ENCODE data around the gene GLT6D1.
A peak's percentile ranks its signal among the peaks of the same experiment; 100 is the strongest.

GLT6D1 gene

DNA sequence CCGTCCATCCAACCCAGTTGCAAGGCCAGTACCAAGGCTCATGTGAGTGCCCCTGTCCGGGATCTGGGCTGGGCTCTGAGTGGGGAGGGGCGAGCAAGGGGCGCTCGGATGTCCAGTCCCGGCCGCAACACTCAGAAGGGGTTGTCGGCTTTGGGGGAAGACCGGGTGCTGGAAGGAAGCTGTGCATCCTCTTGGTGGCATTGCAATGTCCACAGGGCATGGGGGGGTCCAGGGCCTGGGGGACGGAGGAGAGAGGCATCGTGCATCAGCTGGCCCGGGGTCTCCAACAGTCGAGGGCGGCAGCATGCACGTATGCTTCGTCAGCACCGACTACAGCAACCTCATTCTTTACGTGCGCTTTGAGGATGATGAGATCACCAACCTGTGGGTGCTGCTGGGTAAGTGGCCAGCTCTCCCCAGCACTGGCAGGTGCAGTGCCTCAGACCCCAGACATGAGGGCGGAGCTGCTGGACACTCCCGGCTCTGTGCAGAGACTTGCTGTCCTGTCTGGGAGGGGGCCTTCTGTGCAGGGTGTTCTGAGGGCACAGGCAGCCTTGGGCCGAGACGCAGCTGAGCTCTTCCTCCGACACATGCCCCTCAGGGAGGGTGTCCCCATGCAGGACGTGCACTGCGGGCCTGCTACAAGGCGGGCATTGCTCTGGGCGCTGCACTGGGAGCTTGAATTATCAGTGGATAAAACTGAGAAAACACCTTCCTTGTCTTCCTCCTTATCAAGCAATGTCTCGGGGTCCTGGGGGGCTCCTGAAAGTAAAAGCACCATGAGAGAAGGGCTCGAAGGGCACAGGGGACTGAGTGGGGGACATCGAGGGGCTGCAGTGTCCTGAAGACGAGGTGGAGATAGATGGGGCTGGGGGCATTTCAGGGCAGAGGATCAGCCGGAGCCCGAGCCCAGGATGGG lies 22.5 kb downstream of the GLT6D1 start:
- no peak for DNase-seq (ENCODE audit: low spot score)
- Histone ChIP-seq H3K4me3 (no peak overlapping the region), H3K27ac (no peak overlapping the region)
- TF ChIP-seq, protein P1, sequence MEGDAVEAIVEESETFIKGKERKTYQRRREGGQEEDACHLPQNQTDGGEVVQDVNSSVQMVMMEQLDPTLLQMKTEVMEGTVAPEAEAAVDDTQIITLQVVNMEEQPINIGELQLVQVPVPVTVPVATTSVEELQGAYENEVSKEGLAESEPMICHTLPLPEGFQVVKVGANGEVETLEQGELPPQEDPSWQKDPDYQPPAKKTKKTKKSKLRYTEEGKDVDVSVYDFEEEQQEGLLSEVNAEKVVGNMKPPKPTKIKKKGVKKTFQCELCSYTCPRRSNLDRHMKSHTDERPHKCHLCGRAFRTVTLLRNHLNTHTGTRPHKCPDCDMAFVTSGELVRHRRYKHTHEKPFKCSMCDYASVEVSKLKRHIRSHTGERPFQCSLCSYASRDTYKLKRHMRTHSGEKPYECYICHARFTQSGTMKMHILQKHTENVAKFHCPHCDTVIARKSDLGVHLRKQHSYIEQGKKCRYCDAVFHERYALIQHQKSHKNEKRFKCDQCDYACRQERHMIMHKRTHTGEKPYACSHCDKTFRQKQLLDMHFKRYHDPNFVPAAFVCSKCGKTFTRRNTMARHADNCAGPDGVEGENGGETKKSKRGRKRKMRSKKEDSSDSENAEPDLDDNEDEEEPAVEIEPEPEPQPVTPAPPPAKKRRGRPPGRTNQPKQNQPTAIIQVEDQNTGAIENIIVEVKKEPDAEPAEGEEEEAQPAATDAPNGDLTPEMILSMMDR (IDR thresholded peaks at IDR 0.05): no peak

DNA sequence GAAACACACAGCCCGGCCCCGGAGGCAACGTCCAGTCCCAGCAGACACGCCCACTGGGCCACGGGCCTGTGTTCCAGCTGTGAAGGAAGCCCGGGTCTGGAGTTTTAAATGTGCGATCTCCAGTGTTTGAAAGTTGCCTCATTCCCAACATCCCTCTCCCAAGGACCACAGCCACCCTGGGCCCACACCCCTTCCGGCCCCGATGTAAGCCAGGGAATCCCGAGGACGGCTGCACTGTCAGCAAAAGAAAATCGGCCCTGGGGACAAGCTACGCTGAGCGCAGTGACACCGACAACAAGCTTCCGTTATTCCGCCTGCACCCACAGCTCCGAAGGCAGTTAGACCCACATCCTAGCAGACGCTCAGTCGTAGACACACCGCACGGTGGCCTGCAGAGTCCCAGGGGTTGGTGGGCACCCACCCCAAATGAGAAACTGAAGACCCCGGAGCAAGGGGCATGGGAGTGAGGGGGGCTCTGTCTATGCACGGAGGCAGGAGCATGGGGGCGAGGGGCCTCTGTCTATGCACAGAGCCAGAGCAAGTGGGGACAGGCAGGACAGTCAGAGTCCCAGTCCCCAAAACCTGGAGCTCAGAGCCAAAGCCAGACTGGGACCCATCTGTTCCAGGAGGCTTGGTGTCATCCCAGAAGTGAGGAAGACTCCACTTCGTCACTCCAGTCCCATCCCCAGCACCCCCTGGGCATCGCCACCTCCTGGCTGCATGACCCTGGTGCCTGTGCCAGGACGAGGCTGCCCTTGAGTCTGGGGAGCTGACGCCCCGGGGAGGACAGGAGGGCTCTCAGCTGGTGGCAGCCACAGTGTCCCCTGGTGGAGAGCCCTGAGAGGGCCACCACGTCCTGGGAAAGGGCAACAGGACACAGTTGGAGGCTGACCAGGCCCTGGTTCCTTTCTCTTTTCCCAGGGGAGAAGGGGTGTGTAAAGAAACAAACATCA lies 23.4 kb downstream of the GLT6D1 start:
- TF ChIP-seq, protein P1 (IDR thresholded peaks at IDR 0.05): no peak
- Histone ChIP-seq H3K27ac (no peak overlapping the region), H3K4me3 (no peak overlapping the region)
- DNase-seq (ENCODE audit: low spot score): no peak

DNA sequence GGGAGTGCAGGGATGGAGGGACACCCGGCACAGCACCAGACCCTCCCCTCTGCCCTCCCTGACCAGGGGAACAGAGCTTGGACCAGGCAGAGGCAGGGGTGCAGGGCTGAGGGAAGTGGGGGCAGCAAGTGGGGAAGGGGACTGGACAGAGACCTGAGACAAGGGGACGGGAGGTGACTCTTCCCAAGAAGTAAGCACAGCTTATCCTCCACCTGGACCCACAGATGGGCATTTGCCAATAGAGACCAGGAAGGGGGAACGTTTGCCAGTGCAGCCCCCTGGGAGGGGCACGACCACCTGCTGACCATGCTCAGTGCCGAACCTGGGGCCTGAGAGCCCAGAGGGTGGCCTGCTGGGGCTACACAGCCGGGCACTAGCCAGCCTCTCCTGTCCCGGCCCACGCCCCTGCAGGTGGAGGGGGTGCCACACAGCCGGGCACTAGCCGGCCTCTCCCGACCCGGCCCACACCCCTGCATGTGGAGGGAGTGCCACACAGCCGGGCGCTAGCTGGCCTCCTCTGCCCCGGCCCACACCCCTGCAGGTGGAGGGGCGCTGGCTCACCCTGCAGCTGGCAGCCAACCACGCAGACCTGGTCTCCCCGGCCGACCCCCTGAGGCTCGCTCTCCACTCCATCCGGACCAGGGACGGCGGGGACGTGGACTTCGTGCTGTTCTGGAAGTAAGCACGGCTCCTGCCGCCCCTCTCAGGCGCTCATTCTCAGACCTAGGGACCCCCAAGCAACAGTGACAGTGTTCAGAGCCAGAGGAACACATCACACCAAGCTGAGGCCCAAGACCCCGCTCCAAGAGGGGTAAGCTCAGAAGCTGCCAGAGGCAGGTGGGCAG lies 24.3 kb downstream of the GLT6D1 start:
- DNase-seq (ENCODE audit: low spot score): peak; percentile 62
- no peak overlapping the region for H3K27ac ChIP-seq
- H3K4me3 ChIP-seq: no peak overlapping the region
- TF ChIP-seq, protein P1 (IDR thresholded peaks at IDR 0.05): no peak

DNA sequence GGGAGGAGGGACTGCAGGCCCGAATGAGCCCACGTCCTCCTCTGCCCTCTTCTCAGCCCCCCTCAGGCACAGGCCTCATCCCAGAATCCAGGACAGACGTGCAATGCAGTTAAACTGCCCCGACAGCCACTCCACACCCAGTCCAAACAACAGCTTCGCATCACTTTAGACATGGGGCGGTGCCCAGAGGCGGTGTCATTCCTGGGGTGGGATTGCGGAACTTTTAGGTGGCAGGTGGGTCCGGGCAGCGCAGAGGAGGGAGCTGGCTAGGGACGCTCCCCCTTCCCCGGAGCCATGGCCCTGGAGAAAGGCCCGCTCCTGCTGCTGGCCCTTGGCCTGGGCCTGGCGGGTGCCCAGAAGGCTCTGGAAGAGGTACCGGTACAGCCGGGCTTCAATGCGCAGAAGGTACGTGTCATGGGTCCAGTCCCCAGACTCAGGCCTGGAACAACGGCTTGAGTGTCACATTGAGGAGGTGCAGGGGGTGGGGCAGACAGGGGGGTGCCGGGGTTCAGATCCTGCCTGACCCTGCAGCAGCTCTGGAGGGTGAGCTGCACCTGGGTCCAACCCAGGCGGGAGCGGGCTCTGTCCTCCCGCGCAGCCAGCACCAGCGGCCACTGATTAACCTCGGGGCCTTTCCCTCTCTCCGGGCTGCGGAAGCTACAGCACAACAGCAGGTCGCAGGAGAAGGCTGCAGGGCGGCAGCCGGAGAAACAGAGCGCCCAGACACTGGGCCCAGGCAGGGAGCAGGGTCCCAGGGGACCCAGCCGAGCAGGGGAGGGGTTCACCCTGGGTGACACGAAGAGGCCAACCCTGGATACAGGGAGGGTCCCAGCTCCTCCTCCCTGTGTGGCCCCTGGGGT lies 25.2 kb downstream of the GLT6D1 start:
- DNase-seq (ENCODE audit: low spot score): no peak
- TF ChIP-seq, protein P1 (IDR thresholded peaks at IDR 0.05): no peak
- no peak overlapping the region for H3K4me3 ChIP-seq
- H3K27ac ChIP-seq: no peak overlapping the region

DNA sequence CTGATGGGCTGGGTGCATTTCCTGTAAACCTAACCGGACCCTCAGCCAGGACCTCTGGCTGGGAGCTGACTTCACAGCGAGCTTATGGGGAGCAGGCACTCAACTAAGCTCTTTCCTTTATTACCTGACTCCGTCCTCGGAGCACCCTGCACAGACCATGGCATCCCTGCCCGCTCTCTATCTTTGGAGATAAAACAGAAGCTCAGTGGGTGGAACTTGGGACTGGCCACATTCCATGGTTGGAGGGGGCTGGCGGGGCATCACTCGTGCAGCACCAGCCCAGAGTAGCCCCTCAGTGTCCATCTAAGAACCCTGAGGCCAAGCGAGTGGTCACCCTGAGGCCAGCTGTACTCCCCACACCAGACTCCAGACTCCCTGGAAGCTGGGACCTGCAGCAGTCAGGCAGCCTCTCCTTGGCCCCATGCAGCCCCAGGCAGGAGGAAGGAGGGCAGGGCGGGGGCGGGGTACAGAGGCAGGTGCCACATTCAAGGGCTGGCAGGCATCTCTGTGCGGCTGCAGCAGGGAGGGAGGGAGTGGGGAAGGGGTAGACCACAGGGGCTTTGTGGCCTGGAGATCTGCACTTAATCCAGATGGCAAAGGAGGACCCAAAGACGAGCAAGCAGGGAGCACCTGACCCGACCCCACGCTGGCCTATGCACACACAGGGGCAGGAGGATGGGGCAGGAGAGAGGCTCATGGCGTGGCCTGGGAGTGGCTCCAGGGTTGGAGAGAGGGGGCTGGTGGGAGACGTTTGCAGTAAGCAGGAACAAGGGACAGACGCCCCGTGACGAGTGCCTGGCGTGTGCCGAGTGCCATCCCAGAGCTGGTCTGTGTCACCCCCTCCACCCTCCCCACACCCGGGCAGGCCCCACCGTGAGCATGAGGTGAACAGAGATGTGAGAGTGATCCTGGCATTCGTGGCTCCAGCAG lies 26.1 kb downstream of the GLT6D1 start:
- TF ChIP-seq, protein P1 (IDR thresholded peaks at IDR 0.05): no peak
- no peak for DNase-seq (ENCODE audit: low spot score)
- Histone ChIP-seq H3K4me3 (no peak overlapping the region), H3K27ac (no peak overlapping the region)
